Urinary bladder (tissue), 4 donors: ENCODE measurements around the gene CNTROB. TPM values are rescaled to one million over a fixed set of nuclear protein-coding genes. Genes with fewer than 3 reads are reported as not detected.
A peak's percentile ranks its signal among the peaks of the same experiment; 100 is the strongest.
"Not testable (repeated sequence)": the region's sequence is repeated elsewhere in the genome, so short reads cannot be mapped to it uniquely, and the experiment has no call there.

ENCODE experiments used
- DNase-seq: peaks from one replicate; pipeline ENCODE4 v3.0.0-alpha.2; 2015; ENCODE audit errors: extremely low spot score
- H3K27ac ChIP-seq: one replicate; pipeline ENCODE4 v1.5.1; 2013; ENCODE audit warnings: low read depth, mild to moderate bottlenecking, moderate library complexity
- H3K36me3 ChIP-seq: one replicate; pipeline ENCODE4 v1.6.1; 2013; ENCODE audit warnings: mild to moderate bottlenecking, moderate library complexity; ENCODE audit not compliant: insufficient read depth
- H3K4me1 ChIP-seq: one replicate; pipeline ENCODE4 v1.6.1; 2013; ENCODE audit warnings: mild to moderate bottlenecking, moderate library complexity; ENCODE audit not compliant: insufficient read depth
- H3K4me3 ChIP-seq: one replicate; pipeline ENCODE4 v1.5.1; 2013; ENCODE audit warnings: low read depth, low read length
- WGBS: extraction: QIAGEN DNeasy Blood & Tissue Kit; methylation state at CpG from one replicate; pipeline ENCODE4 v1.1.7; 2013; 5-methylcytosine and 5-hydroxymethylcytosine counted together
- polyA plus RNA-seq: library from polyadenylated mRNA; stranded (reverse); fragments of 200-250 nt; gene quantifications from one replicate; pipeline ENCODE4 v1.2.3, GENCODE V29; 2013
- total RNA-seq: library from RNA; depleted of rRNA; stranded (reverse); fragments of >200 nt; gene quantifications from one replicate; pipeline ENCODE4 v1.2.3, GENCODE V29; 2014
- donor health status: healthy with polysubstance abuse.
- donor health status: healthy.

The CNTROB gene
- total and polyA plus RNA-seq, 2 donors = 23.8 to 24.7 TPM

GRCh38 chr17:7944326-7944725 lies 12.3 kb downstream of the CNTROB start:
- Histone ChIP-seq H3K36me3 (peaks cover 13% of the 10 kb centered on the region), H3K4me1 (no peaks in the 10 kb centered on the region), H3K4me3 (no peak overlapping the region), H3K27ac (no peak overlapping the region)
- 92% methylated on average over 9 of the region's 9 CpGs for WGBS
- DNase-seq = no peak

- no peak overlapping the region for H3K27ac ChIP-seq
- no peaks in the 10 kb centered on the region for H3K4me1 ChIP-seq
- DNase-seq = no peak
- 90% methylated on average over 7 of the region's 7 CpGs for WGBS
- H3K4me3 ChIP-seq = no peak overlapping the region
- H3K36me3 ChIP-seq = peaks cover 10% of the 10 kb centered on the region
Observed at GRCh38 chr17:7945651-7946050, 13.6 kb downstream of the CNTROB start.

GRCh38 chr17:7946441-7946840 lies 14.4 kb downstream of the CNTROB start:
- Histone ChIP-seq H3K27ac (no peak overlapping the region), H3K36me3 (peaks cover 10% of the 10 kb centered on the region), H3K4me1 (no peaks in the 10 kb centered on the region), H3K4me3 (no peak overlapping the region)
- no peak for DNase-seq
- WGBS = 84% methylated on average over 5 of the region's 5 CpGs

DNA sequence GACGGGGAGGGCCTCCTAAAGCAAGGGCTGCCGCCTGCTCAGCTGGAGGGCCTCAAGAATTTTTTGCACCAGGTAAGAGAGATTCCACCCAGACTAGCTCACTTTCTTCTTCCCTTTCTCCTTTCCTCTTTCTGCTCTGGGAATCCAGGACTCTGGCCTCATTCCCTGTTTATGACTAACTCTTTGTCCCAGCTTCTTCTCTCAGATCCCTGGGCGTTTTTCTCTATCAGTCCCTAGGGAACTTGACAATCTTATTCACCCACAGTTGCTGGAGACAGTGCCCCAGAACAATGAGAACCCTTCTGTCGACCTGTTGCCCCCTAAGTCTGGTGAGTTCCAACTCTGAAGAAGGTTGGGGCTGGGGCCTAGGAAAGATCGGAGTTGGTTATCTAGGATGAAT lies 15.6 kb downstream of the CNTROB start:
- Histone ChIP-seq H3K36me3 (peaks cover 10% of the 10 kb centered on the region), H3K4me1 (no peaks in the 10 kb centered on the region), H3K4me3 (no peak overlapping the region), H3K27ac (no peak overlapping the region)
- no peak for DNase-seq
- WGBS = 89% methylated on average over 5 of the region's 5 CpGs

- WGBS = 82% methylated on average over 3 of the region's 3 CpGs
- Histone ChIP-seq H3K36me3 (peaks cover 7% of the 10 kb centered on the region), H3K4me1 (no peaks in the 10 kb centered on the region), H3K27ac (no peak overlapping the region), H3K4me3 (no peak overlapping the region)
- no peak for DNase-seq
Observed at GRCh38 chr17:7950578-7950977, 18.6 kb downstream of the CNTROB start.

- whole genome bisulfite sequencing = 73% methylated on average over 5 of the region's 5 CpGs
- no peak for DNase-seq
- no peaks in the 10 kb centered on the region for H3K4me1 ChIP-seq
- H3K27ac ChIP-seq = no peak overlapping the region
- H3K36me3 ChIP-seq = peaks cover 6% of the 10 kb centered on the region
- no peak overlapping the region for H3K4me3 ChIP-seq
Observed at GRCh38 chr17:7951143-7951792, 19.3 kb downstream of the CNTROB start.

DNA sequence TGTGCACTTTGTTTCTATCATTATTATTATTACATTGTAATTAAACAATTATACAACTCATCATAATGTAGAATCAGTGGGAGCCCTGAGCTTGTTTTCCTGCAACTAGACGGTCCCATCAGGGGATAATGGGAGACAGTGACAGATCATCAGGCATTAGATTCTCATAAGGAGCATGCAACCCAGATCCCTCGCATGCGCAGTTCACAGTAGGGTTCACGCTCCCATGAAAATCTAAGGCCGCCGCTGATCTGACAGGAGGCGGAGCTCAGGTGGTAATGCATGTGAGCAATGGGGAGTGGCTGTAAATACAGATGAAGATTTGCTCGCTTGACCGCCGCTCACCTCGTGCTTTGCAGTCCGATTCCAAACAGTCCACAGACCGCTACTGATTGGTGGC lies 21.3 kb downstream of the CNTROB start:
- not testable (repeated sequence) for H3K4me1 ChIP-seq, H3K36me3 ChIP-seq, H3K27ac ChIP-seq, DNase-seq, H3K4me3 ChIP-seq
- WGBS = 94% methylated on average over 13 of the region's 13 CpGs

GRCh38 chr17:7955414-7956227 lies 23.6 kb downstream of the CNTROB start:
- no peak overlapping the region for H3K4me3 ChIP-seq
- H3K4me1 ChIP-seq = no peaks in the 10 kb centered on the region
- DNase-seq = no peak
- no peaks in the 10 kb centered on the region for H3K36me3 ChIP-seq
- WGBS = 60% methylated on average over 13 of the region's 13 CpGs
- H3K27ac ChIP-seq = no peak overlapping the region

GRCh38 chr17:7956228-7956965 lies 24.4 kb downstream of the CNTROB start:
- no peak overlapping the region for H3K27ac ChIP-seq
- 64% methylated on average over 11 of the region's 11 CpGs for WGBS
- H3K4me1 ChIP-seq = no peaks in the 10 kb centered on the region
- no peak overlapping the region for H3K4me3 ChIP-seq
- H3K36me3 ChIP-seq = no peaks in the 10 kb centered on the region
- DNase-seq = peak; percentile 29

GRCh38 chr17:7959503-7960253 lies 27.7 kb downstream of the CNTROB start:
- Histone ChIP-seq H3K4me3 (no peak overlapping the region), H3K4me1 (no peaks in the 10 kb centered on the region), H3K27ac (no peak overlapping the region), H3K36me3 (no peaks in the 10 kb centered on the region)
- DNase-seq = no peak
- 94% methylated on average over 9 of the region's 9 CpGs for WGBS

DNA sequence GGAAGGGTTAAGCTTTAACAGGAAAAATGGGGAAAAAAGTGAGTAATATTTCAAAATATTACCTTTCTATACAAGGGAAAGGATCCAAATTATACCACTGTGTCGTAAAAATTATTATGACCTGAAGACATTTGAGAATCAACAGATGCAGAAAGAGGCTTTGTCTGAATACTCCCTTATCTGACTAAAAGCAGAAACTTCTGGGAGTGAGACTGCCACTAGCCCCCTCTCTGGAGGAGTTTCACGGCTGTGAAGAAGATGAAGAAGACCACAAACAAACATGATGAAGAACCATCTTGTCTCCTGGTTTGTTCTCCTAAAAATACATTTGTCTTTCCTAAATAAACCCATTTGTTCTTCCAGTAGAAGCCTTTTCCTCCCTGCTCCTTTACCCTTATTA lies 29.4 kb downstream of the CNTROB start:
- H3K27ac ChIP-seq = no peak overlapping the region
- no peak overlapping the region for H3K4me3 ChIP-seq
- H3K36me3 ChIP-seq = no peaks in the 10 kb centered on the region
- 17% methylated on average over 2 of the region's 2 CpGs for WGBS
- no peaks in the 10 kb centered on the region for H3K4me1 ChIP-seq
- no peak for DNase-seq

DNA sequence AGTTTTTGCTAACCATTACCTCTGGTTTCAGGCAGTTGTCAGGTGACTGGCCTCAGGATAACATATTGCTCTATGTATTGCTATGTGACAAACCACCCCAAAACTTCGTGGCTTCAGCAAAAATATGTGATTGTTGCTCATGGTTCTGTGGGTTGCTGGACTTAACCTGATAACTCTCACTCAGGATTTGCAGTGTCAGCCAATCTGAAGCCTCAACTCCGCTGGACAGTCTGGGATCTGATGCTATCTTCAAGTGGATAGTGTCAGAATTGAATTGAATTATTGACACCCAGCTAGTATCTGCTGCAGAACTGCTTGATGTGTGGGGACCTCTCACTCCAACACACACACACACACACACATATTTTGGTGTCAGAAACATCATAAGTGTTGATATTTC lies 35.7 kb downstream of the CNTROB start:
- 59% methylated on average over 2 of the region's 2 CpGs for WGBS
- DNase-seq = no peak
- Histone ChIP-seq H3K27ac (no peak overlapping the region), H3K36me3 (no peaks in the 10 kb centered on the region), H3K4me3 (no peak overlapping the region), H3K4me1 (no peaks in the 10 kb centered on the region)

GRCh38 chr17:7969433-7969832 lies 37.4 kb downstream of the CNTROB start:
- H3K4me3 ChIP-seq = no peak overlapping the region
- no peak for DNase-seq
- H3K36me3 ChIP-seq = no peaks in the 10 kb centered on the region
- H3K27ac ChIP-seq = no peak overlapping the region
- WGBS = 88% methylated on average over 6 of the region's 6 CpGs
- no peaks in the 10 kb centered on the region for H3K4me1 ChIP-seq
